MM.1S (cell line): Measurements from ENCODE around the gene TPPP2.

Experiments used
- DNase-seq: peaks from one replicate; pipeline ENCODE4 v3.0.0-alpha.2; 2015
- H2AFZ ChIP-seq: fragments of 300-600 bp; sonication (generic); 2 replicates; pipeline ENCODE4 v1.6.0; 2016; ENCODE audit warnings: antibody characterized with exemption, low read length
- H3F3A ChIP-seq: fragments of 300-600 bp; sonication (generic); 2 replicates; pipeline ENCODE4 v1.6.1; 2016; ENCODE audit warnings: mild to moderate bottlenecking, antibody characterized with exemption, low read length, moderate library complexity, mixed read lengths; ENCODE audit not compliant: insufficient read depth
- H3K27ac ChIP-seq: fragments of 300-600 bp; sonication (generic); 2 replicates; pipeline ENCODE4 v1.5.1; 2016; ENCODE audit warnings: mild to moderate bottlenecking, low read length
- H3K27me3 ChIP-seq: fragments of 300-600 bp; sonication (generic); replicated peaks from 2 replicates; pipeline ENCODE4 v1.6.0; 2016; ENCODE audit warnings: low read length; ENCODE audit not compliant: insufficient read depth
- H3K36me3 ChIP-seq: fragments of 300-600 bp; sonication (generic); replicated peaks from 2 replicates; pipeline ENCODE4 v1.6.1; 2016; ENCODE audit warnings: mild to moderate bottlenecking, low read length, mixed read lengths; ENCODE audit not compliant: insufficient read depth
- H3K4me1 ChIP-seq: fragments of 300-600 bp; sonication (generic); 2 replicates; pipeline ENCODE4 v1.6.1; 2016; ENCODE audit warnings: low read length, mixed read lengths
- H3K4me2 ChIP-seq: fragments of 300-600 bp; sonication (generic); 2 replicates; pipeline ENCODE4 v1.6.0; 2016; ENCODE audit warnings: low read depth, low read length
- H3K4me3 ChIP-seq: fragments of 300-600 bp; sonication (generic); 2 replicates; pipeline ENCODE4 v1.5.1; 2016; ENCODE audit warnings: low read length, mixed read lengths
- H3K79me2 ChIP-seq: fragments of 300-600 bp; sonication (generic); 2 replicates; pipeline ENCODE4 v1.6.1; 2016; ENCODE audit warnings: mixed run types, low read length, mixed read lengths
- H3K9ac ChIP-seq: fragments of 300-600 bp; sonication (generic); 2 replicates; pipeline ENCODE4 v1.6.1; 2016; ENCODE audit warnings: low read length, mixed read lengths
- H3K9me2 ChIP-seq: fragments of 300-600 bp; sonication (generic); replicated peaks from 2 replicates; pipeline ENCODE4 v1.6.1; 2016; ENCODE audit warnings: mild to moderate bottlenecking, low read length, mixed read lengths; ENCODE audit not compliant: insufficient read depth
- H3K9me3 ChIP-seq: fragments of 300-600 bp; sonication (generic); replicated peaks from 2 replicates; pipeline ENCODE4 v1.6.1; 2016; ENCODE audit warnings: mild to moderate bottlenecking, low read length, mixed read lengths; ENCODE audit not compliant: insufficient read depth
- H4K20me1 ChIP-seq: fragments of 300-600 bp; sonication (generic); 2 replicates; pipeline ENCODE4 v1.6.1; 2016; ENCODE audit warnings: mild to moderate bottlenecking, low read length, moderate library complexity, mixed read lengths; ENCODE audit not compliant: insufficient read depth
- EZH2 ChIP-seq: fragments of 300-600 bp; sonication (generic); optimal IDR thresholded peaks from 2 replicates; pipeline ENCODE3; 2017; ENCODE audit warnings: low read depth, mild to moderate bottlenecking, antibody characterized with exemption, low read length, mixed read lengths
- EZH2phosphoT487 ChIP-seq: fragments of 300-600 bp; sonication (generic); IDR thresholded peaks from 2 replicates; pipeline ENCODE4 v1.6.1; 2018; ENCODE audit warnings: antibody characterized with exemption, low read length
- TF ChIP-seq, protein P1 (sequence below): fragments of 300-600 bp; sonication (generic); IDR thresholded peaks from 2 replicates; pipeline ENCODE4 v1.5.1; 2016; ENCODE audit warnings: antibody characterized with exemption, low read length, mixed read lengths

Gene TPPP2

DNA sequence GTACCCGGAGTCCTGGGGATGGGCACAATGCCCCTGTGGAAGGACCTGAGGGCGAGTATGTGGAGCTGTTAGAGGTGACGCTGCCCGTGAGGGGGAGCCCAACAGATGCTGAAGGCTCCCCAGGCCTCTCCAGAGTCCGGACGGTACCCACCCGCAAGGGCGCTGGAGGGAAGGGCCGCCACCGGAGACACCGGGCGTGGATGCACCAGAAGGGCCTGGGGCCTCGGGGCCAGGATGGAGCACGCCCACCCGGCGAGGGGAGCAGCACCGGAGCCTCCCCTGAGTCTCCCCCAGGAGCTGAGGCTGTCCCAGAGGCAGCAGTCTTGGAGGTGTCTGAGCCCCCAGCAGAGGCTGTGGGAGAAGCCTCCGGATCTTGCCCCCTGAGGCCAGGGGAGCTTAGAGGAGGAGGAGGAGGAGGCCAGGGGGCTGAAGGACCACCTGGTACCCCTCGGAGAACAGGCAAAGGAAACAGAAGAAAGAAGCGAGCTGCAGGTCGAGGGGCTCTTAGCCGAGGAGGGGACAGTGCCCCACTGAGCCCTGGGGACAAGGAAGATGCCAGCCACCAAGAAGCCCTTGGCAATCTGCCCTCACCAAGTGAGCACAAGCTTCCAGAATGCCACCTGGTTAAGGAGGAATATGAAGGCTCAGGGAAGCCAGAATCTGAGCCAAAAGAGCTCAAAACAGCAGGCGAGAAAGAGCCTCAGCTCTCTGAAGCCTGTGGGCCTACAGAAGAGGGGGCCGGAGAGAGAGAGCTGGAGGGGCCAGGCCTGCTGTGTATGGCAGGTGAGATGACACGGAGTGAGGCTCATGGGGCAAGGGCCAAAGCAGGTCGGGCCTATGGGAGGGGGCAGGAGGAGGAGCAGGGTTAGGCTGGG, 44.6 kb downstream of the TPPP2 start:
- no peaks in the 10 kb centered on the region for H3K9me3 ChIP-seq
- H3K27me3 ChIP-seq = peaks cover 2% of the 10 kb centered on the region; the same call in 1 of the 2 replicates
- no peak overlapping the region for H3K9ac ChIP-seq
- no peak overlapping the region for H3K4me3 ChIP-seq
- H3F3A ChIP-seq = peaks cover 6% of the 10 kb centered on the region; the same call in 1 of the 2 replicates
- DNase-seq = no peak
- no peaks in the 10 kb centered on the region for H3K4me1 ChIP-seq
- H2AFZ ChIP-seq = no peak overlapping the region
- no peaks in the 10 kb centered on the region for H3K36me3 ChIP-seq
- TF ChIP-seq EZH2 = no peak
- no peak for TF ChIP-seq EZH2phosphoT487
- TF ChIP-seq, protein P1, sequence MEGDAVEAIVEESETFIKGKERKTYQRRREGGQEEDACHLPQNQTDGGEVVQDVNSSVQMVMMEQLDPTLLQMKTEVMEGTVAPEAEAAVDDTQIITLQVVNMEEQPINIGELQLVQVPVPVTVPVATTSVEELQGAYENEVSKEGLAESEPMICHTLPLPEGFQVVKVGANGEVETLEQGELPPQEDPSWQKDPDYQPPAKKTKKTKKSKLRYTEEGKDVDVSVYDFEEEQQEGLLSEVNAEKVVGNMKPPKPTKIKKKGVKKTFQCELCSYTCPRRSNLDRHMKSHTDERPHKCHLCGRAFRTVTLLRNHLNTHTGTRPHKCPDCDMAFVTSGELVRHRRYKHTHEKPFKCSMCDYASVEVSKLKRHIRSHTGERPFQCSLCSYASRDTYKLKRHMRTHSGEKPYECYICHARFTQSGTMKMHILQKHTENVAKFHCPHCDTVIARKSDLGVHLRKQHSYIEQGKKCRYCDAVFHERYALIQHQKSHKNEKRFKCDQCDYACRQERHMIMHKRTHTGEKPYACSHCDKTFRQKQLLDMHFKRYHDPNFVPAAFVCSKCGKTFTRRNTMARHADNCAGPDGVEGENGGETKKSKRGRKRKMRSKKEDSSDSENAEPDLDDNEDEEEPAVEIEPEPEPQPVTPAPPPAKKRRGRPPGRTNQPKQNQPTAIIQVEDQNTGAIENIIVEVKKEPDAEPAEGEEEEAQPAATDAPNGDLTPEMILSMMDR = no peak
- no peaks in the 10 kb centered on the region for H4K20me1 ChIP-seq
- H3K4me2 ChIP-seq = no peak overlapping the region
- H3K79me2 ChIP-seq = no peaks in the 10 kb centered on the region
- H3K27ac ChIP-seq = no peak overlapping the region
- no peaks in the 10 kb centered on the region for H3K9me2 ChIP-seq

DNA sequence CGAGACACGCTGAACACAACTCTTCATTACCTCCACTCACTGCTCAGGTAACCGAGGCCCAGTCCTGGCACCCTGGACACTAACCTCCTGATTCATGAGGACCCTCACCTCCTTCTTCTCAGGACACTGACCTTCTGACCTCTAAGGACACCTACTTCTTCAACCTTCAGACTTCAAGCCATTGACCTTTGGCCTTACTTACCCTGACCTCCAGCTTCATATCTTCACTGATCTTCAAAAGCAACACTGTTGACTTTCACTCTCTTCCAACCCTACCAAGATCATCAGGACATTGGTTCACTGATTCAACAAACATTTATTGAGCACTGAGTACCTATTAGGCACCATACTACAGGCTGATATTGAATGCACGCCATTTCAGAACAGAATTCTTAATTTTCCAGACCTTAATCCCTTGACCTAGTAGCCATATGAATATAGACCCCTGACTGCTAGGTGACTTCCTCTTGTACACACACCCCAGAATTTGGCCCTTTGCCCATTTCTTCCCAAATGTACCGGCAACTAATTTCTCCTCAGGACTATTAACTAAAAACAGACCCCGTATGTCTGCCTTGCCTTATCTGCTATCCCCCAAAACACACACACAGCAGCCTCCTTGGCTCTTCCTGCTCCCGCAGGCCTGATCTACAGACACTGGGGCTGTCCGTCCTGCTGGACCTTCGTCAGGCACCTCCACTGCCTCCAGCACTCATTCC, 45.9 kb downstream of the TPPP2 start:
- Histone ChIP-seq H3K9me3 (no peaks in the 10 kb centered on the region), H3K4me1 (no peaks in the 10 kb centered on the region), H2AFZ (no peak overlapping the region), H3K27me3 (no peaks in the 10 kb centered on the region), H3K4me3 (no peak overlapping the region), H3K4me2 (no peak overlapping the region), H3K79me2 (no peaks in the 10 kb centered on the region), H3K9ac (no peak overlapping the region), H3K27ac (no peak overlapping the region), H3K9me2 (no peaks in the 10 kb centered on the region), H3F3A (peaks cover 6% of the 10 kb centered on the region; the same call in 1 of the 2 replicates), H3K36me3 (no peaks in the 10 kb centered on the region), H4K20me1 (no peaks in the 10 kb centered on the region)
- no peak for DNase-seq
- TF ChIP-seq EZH2phosphoT487 (no peak), EZH2 (no peak)
- TF ChIP-seq, protein P1 = no peak

DNA sequence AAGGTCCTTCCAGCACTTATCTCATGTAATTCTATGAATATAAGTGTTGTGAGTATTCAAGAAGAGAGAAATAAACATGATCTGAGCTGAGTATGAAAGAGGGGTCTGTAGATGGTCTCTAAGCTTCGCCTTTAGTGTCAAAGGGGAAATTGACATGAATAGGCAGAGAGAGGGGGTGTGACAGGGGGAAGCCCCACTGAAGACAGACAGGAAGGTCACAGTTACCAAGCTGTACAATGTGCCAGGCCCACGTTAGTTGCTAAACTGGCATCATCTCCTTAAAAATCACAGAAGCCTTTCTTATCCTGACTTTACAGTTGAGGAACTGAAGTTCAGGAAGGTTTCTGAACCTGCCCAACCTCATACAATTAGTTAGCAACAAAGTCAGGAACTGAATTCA, 47.7 kb downstream of the TPPP2 start:
- H3K4me1 ChIP-seq = no peaks in the 10 kb centered on the region
- H3K9ac ChIP-seq = no peak overlapping the region
- no peaks in the 10 kb centered on the region for H3K9me2 ChIP-seq
- DNase-seq = no peak
- no peak overlapping the region for H2AFZ ChIP-seq
- no peaks in the 10 kb centered on the region for H3F3A ChIP-seq
- H3K27ac ChIP-seq = no peak overlapping the region
- H3K27me3 ChIP-seq = no peaks in the 10 kb centered on the region
- no peaks in the 10 kb centered on the region for H3K9me3 ChIP-seq
- H4K20me1 ChIP-seq = no peaks in the 10 kb centered on the region
- no peak for TF ChIP-seq EZH2phosphoT487
- no peak for TF ChIP-seq EZH2
- TF ChIP-seq, protein P1 = no peak
- no peak overlapping the region for H3K4me3 ChIP-seq
- no peaks in the 10 kb centered on the region for H3K79me2 ChIP-seq
- H3K36me3 ChIP-seq = no peaks in the 10 kb centered on the region
- H3K4me2 ChIP-seq = no peak overlapping the region
